Endothelial cell of umbilical vein (primary cell): ENCODE results near the gene GAGE12F. TPM values are rescaled to one million over a fixed set of nuclear protein-coding genes. Genes with fewer than 3 reads are reported as not detected.
A peak's percentile ranks its signal among the peaks of the same experiment; 100 is the strongest.

Experiments
- BruUV-seq: library from RNA; stranded (reverse); fragments of 400-500 nt; replicated peaks from 2 replicates; lab custom pipeline; 2021; lab: Mats Ljungman, UMichigan
- CTCF ChIA-PET: fragments of 300-600, 350-600 bp; sonication (Branson Sonifier 250); formaldehyde crosslinking; loops from one replicate; lab custom pipeline; 2021; ENCODE audit warnings: antibody characterized with exemption, inconsistent platforms; lab: Charles Lee
- POLR2A ChIA-PET: fragments of 300-600, 350-600 bp; sonication (Branson Sonifier 250); formaldehyde crosslinking; loops from one replicate; lab custom pipeline; 2021; ENCODE audit warnings: antibody characterized with exemption, inconsistent platforms; lab: Charles Lee
- DNase-seq: peaks from one replicate; pipeline ENCODE4 v3.0.0-alpha.2; 2011; ENCODE audit warnings: low read depth, low spot score
- FAIRE-seq: peaks from 2 replicates; lab custom pipeline; 2011; peaks lifted over from hg19 to GRCh38; lab: Jason Lieb, UNC
- H2AFZ ChIP-seq: 2 replicates; pipeline ENCODE4 v1.6.0; 2012; ENCODE audit warnings: low read depth, low read length, control low read depth, inconsistent platforms
- H3K27ac ChIP-seq: 2 replicates; pipeline ENCODE4 v1.5.1; 2011; ENCODE audit warnings: low read depth, mild to moderate bottlenecking, control low read depth, low read length, moderate library complexity; ENCODE audit not compliant: insufficient read depth
- H3K27me3 ChIP-seq, 2 experiments: 2 replicates each; pipeline versions ENCODE4 v1.6.0 to v1.6.1; 2011; ENCODE audit warnings: low read length in 2 of 2, mixed read lengths in 1 of 2; ENCODE audit not compliant: control insufficient read depth in 2 of 2, insufficient read depth in 2 of 2
- H3K36me3 ChIP-seq, 2 experiments: 2 replicates in 1 of 2; 3 replicates in 1 of 2; pipeline ENCODE4 v1.5.1; 2011; ENCODE audit warnings: low read length in 2 of 2, mild to moderate bottlenecking in 1 of 2, moderate library complexity in 1 of 2; ENCODE audit not compliant: control insufficient read depth in 2 of 2, insufficient read depth in 2 of 2; ENCODE audit errors: extremely low read depth in 1 of 2
- H3K4me1 ChIP-seq: 3 replicates; pipeline ENCODE4 v1.5.1; 2011; ENCODE audit warnings: mild to moderate bottlenecking, low read length; ENCODE audit not compliant: control insufficient read depth, insufficient read depth; ENCODE audit errors: extremely low read depth
- H3K4me2 ChIP-seq: 2 replicates; pipeline ENCODE4 v1.6.1; 2011; ENCODE audit warnings: low read length, control low read depth, mixed read lengths; ENCODE audit not compliant: insufficient read depth
- H3K4me3 ChIP-seq, 3 experiments: fragments of 200-600 bp in 1 of 3; sonication (generic), shearing (Covaris generic) in 1 of 3; replicated peaks in 1 of 3; 2 replicates each; pipeline ENCODE4 v1.5.1; 2011 to 2016; ENCODE audit warnings: control low read depth in 3 of 3, low read length in 3 of 3, mild to moderate bottlenecking in 2 of 3, inconsistent platforms in 1 of 3, low read depth in 1 of 3, moderate library complexity in 1 of 3; ENCODE audit not compliant: insufficient read depth in 1 of 3
- H3K79me2 ChIP-seq: 2 replicates; pipeline ENCODE4 v1.6.0; 2012; ENCODE audit warnings: low read length, inconsistent platforms; ENCODE audit not compliant: control insufficient read depth, insufficient read depth
- H3K9ac ChIP-seq: replicated peaks from 2 replicates; pipeline ENCODE3; 2011; ENCODE audit warnings: low read length, control low read depth; ENCODE audit not compliant: insufficient read depth; ENCODE audit errors: extremely low read depth
- H3K9me1 ChIP-seq: replicated peaks from 3 replicates; pipeline ENCODE4 v1.6.0; 2011; ENCODE audit warnings: mild to moderate bottlenecking, low read length; ENCODE audit not compliant: control insufficient read depth, insufficient read depth; ENCODE audit errors: extremely low read depth
- H3K9me3 ChIP-seq: replicated peaks from 2 replicates; pipeline ENCODE4 v1.5.1; 2012; ENCODE audit warnings: low read length, inconsistent platforms; ENCODE audit not compliant: control insufficient read depth, insufficient read depth
- H4K20me1 ChIP-seq: replicated peaks from 2 replicates; pipeline ENCODE3; 2011; ENCODE audit warnings: mild to moderate bottlenecking, low read length; ENCODE audit not compliant: control insufficient read depth, insufficient read depth; ENCODE audit errors: extremely low read depth
- EZH2 ChIP-seq: IDR thresholded peaks from 2 replicates; pipeline ENCODE4 v1.6.1; 2012; ENCODE audit warnings: borderline replicate concordance, low read depth, mild to moderate bottlenecking, moderate library complexity, low read length, inconsistent platforms; ENCODE audit not compliant: severe bottlenecking
- FOS ChIP-seq: IDR thresholded peaks from 2 replicates; pipeline ENCODE4 v1.6.1; 2011; ENCODE audit warnings: mild to moderate bottlenecking, low read length, moderate library complexity, borderline replicate concordance; ENCODE audit not compliant: insufficient read depth
- JUN ChIP-seq: IDR thresholded peaks from 2 replicates; pipeline ENCODE4 v1.6.1; 2011; ENCODE audit warnings: borderline replicate concordance, low read depth; ENCODE audit not compliant: insufficient read length, insufficient read depth
- dilution Hi-C: fragments of 300-500 bp; cut with MboI; formaldehyde crosslinking; loops from one replicate; pipeline ENCODE4 v1.15.0; 2019; ENCODE audit warnings: low sequenced_read_pairs; ENCODE audit not compliant: extremely low pct_ligation_motif_present
- intact Hi-C: fragments of 100-400 bp; cut with micrococcal nuclease; formaldehyde crosslinking; loops from one replicate; pipeline ENCODE4 v1.10.0; 2022
- polyA plus RNA-seq, 4 experiments: library from polyadenylated mRNA; depleted of rRNA in 3 of 4; stranded (reverse) in 3 of 4; unstranded in 1 of 4; fragments of >200 nt; gene quantifications; 2 replicates each; pipeline versions ENCODE4 v1.2.1 to v1.2.3, GENCODE V29; 2011 to 2012; ENCODE audit warnings: missing spikeins in 1 of 4
- small RNA-seq: library from RNA; depleted of rRNA; stranded (forward); fragments of <200 nt; gene quantifications from one replicate; pipeline ENCODE3, GENCODE V24; 2012; ENCODE audit warnings: low replicate concordance, low read depth; ENCODE audit not compliant: insufficient read depth, insufficient read length
- total RNA-seq: library from RNA; stranded (reverse); gene quantifications from 2 replicates; pipeline ENCODE4 v1.2.3, GENCODE V29; 2021

GAGE12F gene
- total and polyA plus RNA-seq, 2 donors (not counting 3 experiments of a cell fraction or from before 2014, with no cell fraction given), result not detected

DNA sequence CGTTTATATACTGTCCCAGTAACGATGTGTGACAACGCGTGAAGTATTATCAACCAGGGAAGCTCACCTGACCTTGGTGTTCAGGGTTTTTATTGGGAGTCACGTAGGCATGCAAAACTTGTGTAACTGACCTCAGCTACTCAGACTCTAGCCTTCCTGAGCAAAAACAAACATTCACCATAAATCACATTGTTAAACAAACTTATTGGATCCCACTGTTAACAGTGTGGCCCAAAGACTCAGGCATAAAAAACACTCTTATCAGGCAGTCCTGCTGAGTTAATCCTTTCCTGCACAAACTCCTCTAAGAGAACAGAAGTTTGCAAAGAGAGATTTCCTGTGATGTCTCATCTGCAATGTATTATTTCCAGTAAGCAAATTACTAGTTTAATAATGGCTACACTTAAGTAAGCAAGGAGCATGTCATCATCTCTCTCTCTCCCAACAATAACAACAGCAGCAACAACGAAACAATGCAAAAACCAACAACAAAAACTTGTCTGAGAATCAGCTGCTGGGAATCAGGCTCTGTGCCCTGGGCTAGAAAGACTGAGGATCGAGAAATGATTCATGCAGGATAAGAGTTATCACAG lies 50.2 kb downstream of the GAGE12F start:
- BruUV-seq, result no TSS peak
- TF ChIP-seq FOS (no peak), JUN (no peak), EZH2 (no peak)
- dilution Hi-C loops, result no loop called here

More for the DNA sequence above, 50.2 kb downstream of the GAGE12F start:
- ChIA-PET POLR2A (no interaction called here), CTCF (no interaction called here)
- Histone ChIP-seq H3K9ac (no peak overlapping the region), H3K4me3 (no peak overlapping the region), H3K9me1 (no peaks in the 10 kb centered on the region), H3K27me3 (no peaks in the 10 kb centered on the region), H4K20me1 (no peaks in the 10 kb centered on the region), H3K79me2 (no peaks in the 10 kb centered on the region), H3K27ac (no peak overlapping the region), H3K9me3 (no peaks in the 10 kb centered on the region), H3K4me2 (no peak overlapping the region), H2AFZ (no peak overlapping the region), H3K36me3 (no peaks in the 10 kb centered on the region), H3K4me1 (no peaks in the 10 kb centered on the region)
- intact Hi-C loops, result no loop called here
- no peak for FAIRE-seq
- DNase-seq, result peak; percentile 17

Small RNA genes lying within 50 kb of the gene (small RNA-seq; reads per million reads assigned to genes)
- not detected for gene GAGE12B

Other genes with a start within 250 kb of the GAGE12F start
- not detected in 2 replicates for gene GAGE12J, start 238.8 kb upstream of the GAGE12F start, total RNA-seq
- gene GAGE12J, start 238.8 kb upstream of the GAGE12F start, polyA plus RNA-seq, result not detected in 2 replicates
- not detected in 2 replicates for gene GAGE13, start 229.3 kb upstream of the GAGE12F start, total RNA-seq
- not detected in 2 replicates for gene GAGE13, start 229.3 kb upstream of the GAGE12F start, polyA plus RNA-seq
- not detected in 2 replicates for gene GAGE12C, start 28.7 kb upstream of the GAGE12F start, total RNA-seq
- gene GAGE12C, start 28.7 kb upstream of the GAGE12F start, polyA plus RNA-seq, result not detected in 2 replicates
- gene GAGE12D, start 19.1 kb upstream of the GAGE12F start, total RNA-seq, result not detected in 2 replicates
- gene GAGE12D, start 19.1 kb upstream of the GAGE12F start, polyA plus RNA-seq, result not detected in 2 replicates
- not detected in 2 replicates for gene GAGE12E, start 9.6 kb upstream of the GAGE12F start, total RNA-seq
- not detected in 2 replicates for gene GAGE12E, start 9.6 kb upstream of the GAGE12F start, polyA plus RNA-seq
- not detected in 2 replicates for gene GAGE12G, start 9.6 kb downstream of the GAGE12F start, total RNA-seq
- gene GAGE12G, start 9.6 kb downstream of the GAGE12F start, polyA plus RNA-seq, result not detected in 2 replicates
- not detected in 2 replicates for gene GAGE12H, start 19.1 kb downstream of the GAGE12F start, total RNA-seq
- gene GAGE12H, start 19.1 kb downstream of the GAGE12F start, polyA plus RNA-seq, result not detected in 2 replicates
- not detected in 2 replicates for gene GAGE2A, start 28.7 kb downstream of the GAGE12F start, total RNA-seq
- gene GAGE2A, start 28.7 kb downstream of the GAGE12F start, polyA plus RNA-seq, result not detected in 2 replicates
- gene GAGE1, start 38.2 kb downstream of the GAGE12F start, total RNA-seq, result not detected in 2 replicates
- gene GAGE1, start 38.2 kb downstream of the GAGE12F start, polyA plus RNA-seq, result not detected in 2 replicates
- gene PAGE1, start 135.1 kb downstream of the GAGE12F start, total RNA-seq, result not detected in 2 replicates
- not detected in 2 replicates for gene PAGE1, start 135.1 kb downstream of the GAGE12F start, polyA plus RNA-seq